Neuronal stem cell (in vitro differentiated cells): ENCODE measurements around the gene LSM6.

Experiments used
- DNase-seq: peaks from one replicate; pipeline ENCODE4 v3.0.0-alpha.2; 2013; ENCODE audit warnings: low spot score
- H2AFZ ChIP-seq: one replicate; pipeline ENCODE4 v1.6.1; 2013; ENCODE audit warnings: mild to moderate bottlenecking, low read length, inconsistent platforms
- H2AK5ac ChIP-seq: 2 replicates; pipeline ENCODE4 v1.6.1; 2013; ENCODE audit warnings: low read depth, mild to moderate bottlenecking, inconsistent platforms, low read length, moderate library complexity, mixed read lengths
- H2BK120ac ChIP-seq: 2 replicates; pipeline ENCODE4 v1.6.1; 2013; ENCODE audit warnings: low read depth, mild to moderate bottlenecking, inconsistent platforms, low read length, moderate library complexity, mixed read lengths
- H2BK12ac ChIP-seq: one replicate; pipeline ENCODE4 v1.6.1; 2013; ENCODE audit warnings: low read length, inconsistent platforms
- H2BK15ac ChIP-seq: 2 replicates; pipeline ENCODE4 v1.6.1; 2013; ENCODE audit warnings: mild to moderate bottlenecking, low read length, inconsistent platforms, mixed read lengths
- H2BK5ac ChIP-seq: one replicate; pipeline ENCODE4 v1.6.1; 2013; ENCODE audit warnings: inconsistent platforms, mild to moderate bottlenecking, low read length, moderate library complexity
- H3K14ac ChIP-seq: one replicate; pipeline ENCODE4 v1.6.1; 2013; ENCODE audit warnings: low read length, inconsistent platforms
- H3K18ac ChIP-seq: 2 replicates; pipeline ENCODE4 v1.6.1; 2013; ENCODE audit warnings: low read length, inconsistent platforms
- H3K23ac ChIP-seq: 2 replicates; pipeline ENCODE4 v1.6.1; 2013; ENCODE audit warnings: low read depth, mild to moderate bottlenecking, mixed read lengths, low read length, inconsistent platforms; ENCODE audit not compliant: poor library complexity
- H3K27ac ChIP-seq: replicated peaks from 3 replicates; pipeline ENCODE4 v1.5.1; 2013; ENCODE audit warnings: low read length, inconsistent platforms
- H3K27me3 ChIP-seq, 3 experiments: 2 replicates each; pipeline ENCODE4 v1.6.1; 2013; ENCODE audit warnings: low read length in 3 of 3, mild to moderate bottlenecking in 2 of 3, inconsistent platforms in 1 of 3, low read depth in 1 of 3, mixed read lengths in 1 of 3, moderate library complexity in 1 of 3; ENCODE audit not compliant: control insufficient read depth in 3 of 3, insufficient read depth in 3 of 3
- H3K36me3 ChIP-seq, 2 donors: replicated peaks in 1 of 2; 2 replicates each; pipeline ENCODE4 v1.6.1; 2013; ENCODE audit warnings: low read length in 2 of 2; ENCODE audit not compliant: control insufficient read depth in 2 of 2, insufficient read depth in 2 of 2
- H3K4ac ChIP-seq: 2 replicates; pipeline ENCODE4 v1.6.1; 2013; ENCODE audit warnings: inconsistent platforms, mild to moderate bottlenecking, low read length, moderate library complexity
- H3K4me1 ChIP-seq, 2 donors: 1 replicate in 1 of 2; 2 replicates in 1 of 2; pipeline ENCODE4 v1.6.1; 2013; ENCODE audit warnings: low read length in 2 of 2, low read depth in 1 of 2; ENCODE audit not compliant: control insufficient read depth in 2 of 2, insufficient read depth in 1 of 2
- H3K4me2 ChIP-seq: one replicate; pipeline ENCODE4 v1.6.1; 2013; ENCODE audit warnings: mild to moderate bottlenecking, low read length, inconsistent platforms; ENCODE audit not compliant: insufficient read depth, poor library complexity, severe bottlenecking
- H3K4me3 ChIP-seq, 2 donors: 2 replicates each; pipeline ENCODE4 v1.5.1; 2013; ENCODE audit warnings: low read length in 2 of 2, mild to moderate bottlenecking in 2 of 2, inconsistent platforms in 1 of 2, moderate library complexity in 1 of 2
- H3K79me1 ChIP-seq: one replicate; pipeline ENCODE4 v1.6.1; 2013; ENCODE audit warnings: low read depth, mild to moderate bottlenecking, inconsistent platforms, low read length, moderate library complexity
- H3K9ac ChIP-seq: one replicate; pipeline ENCODE4 v1.6.1; 2013; ENCODE audit warnings: mild to moderate bottlenecking, low read depth, low read length, inconsistent platforms; ENCODE audit not compliant: poor library complexity
- H3K9me3 ChIP-seq, 2 donors: replicated peaks in 1 of 2; 2 replicates each; pipeline versions ENCODE3 to v1.6.1; 2013; ENCODE audit warnings: low read length in 2 of 2, mild to moderate bottlenecking in 2 of 2, inconsistent platforms in 1 of 2, low read depth in 1 of 2, mixed read lengths in 1 of 2, moderate library complexity in 1 of 2; ENCODE audit not compliant: control insufficient read depth in 2 of 2, insufficient read depth in 1 of 2
- H4K8ac ChIP-seq: one replicate; pipeline ENCODE4 v1.6.1; 2013; ENCODE audit warnings: low read depth, mild to moderate bottlenecking, inconsistent platforms, low read length, moderate library complexity
- H4K91ac ChIP-seq: one replicate; pipeline ENCODE4 v1.6.1; 2013; ENCODE audit warnings: low read length, low read depth, mild to moderate bottlenecking, inconsistent platforms; ENCODE audit not compliant: poor library complexity
- WGBS, 2 donors: extraction: QIAGEN DNeasy Blood & Tissue Kit; methylation state at CpG; one replicate each; pipeline ENCODE4 v1.1.7; 2013; ENCODE audit warnings: missing lambda C conversion rate in 2 of 2, mixed read lengths in 1 of 2; ENCODE audit not compliant: insufficient read length in 2 of 2, insufficient replicate concordance in 1 of 2; ENCODE audit errors: extremely low coverage in 2 of 2; 5-methylcytosine and 5-hydroxymethylcytosine counted together

Gene LSM6

GRCh38 chr4:146161243-146161642, 14.3 kb upstream of the LSM6 start:
- H2BK12ac ChIP-seq: no peak overlapping the region
- H2BK15ac ChIP-seq: no peak overlapping the region
- no peaks in the 10 kb centered on the region for H3K36me3 ChIP-seq
- no peak overlapping the region for H2AK5ac ChIP-seq
- no peak overlapping the region for H2BK120ac ChIP-seq
- H3K18ac ChIP-seq: no peak overlapping the region
- no peak overlapping the region for H3K9ac ChIP-seq
- H3K79me1 ChIP-seq: no peaks in the 10 kb centered on the region
- H3K9me3 ChIP-seq: no peaks in the 10 kb centered on the region
- H3K27ac ChIP-seq: no peak overlapping the region
- no peak overlapping the region for H4K8ac ChIP-seq
- no peak overlapping the region for H2BK5ac ChIP-seq
- no peaks in the 10 kb centered on the region for H3K4me1 ChIP-seq
- H3K4ac ChIP-seq: no peak overlapping the region
- H3K4me3 ChIP-seq: no peak overlapping the region
- no peak overlapping the region for H2AFZ ChIP-seq
- no peak overlapping the region for H4K91ac ChIP-seq
- no peak overlapping the region for H3K14ac ChIP-seq
- no peaks in the 10 kb centered on the region for H3K27me3 ChIP-seq
- DNase-seq: no peak
- H3K4me2 ChIP-seq: no peak overlapping the region
- H3K23ac ChIP-seq: no peak overlapping the region

GRCh38 chr4:146165221-146165620, 10.3 kb upstream of the LSM6 start:
- no peak overlapping the region for H2BK12ac ChIP-seq

DNA sequence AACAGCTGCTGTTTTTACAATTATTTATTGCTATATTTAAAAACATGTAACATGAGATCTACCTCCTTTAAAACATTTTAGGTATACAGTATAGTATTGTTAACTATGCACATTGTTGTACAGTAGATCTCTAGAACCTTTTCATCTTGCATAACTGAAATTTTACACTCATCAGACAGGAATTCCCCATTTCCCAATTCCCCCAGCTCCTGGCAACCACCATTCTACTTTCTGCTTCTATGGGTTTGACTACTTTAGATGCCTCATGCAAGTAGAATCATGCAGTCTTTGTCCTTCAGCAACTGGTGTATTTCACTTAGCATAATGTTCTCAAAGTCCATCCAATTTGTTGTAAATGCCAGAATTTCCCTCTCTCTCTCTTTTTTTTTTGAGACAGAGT, 9.7 kb upstream of the LSM6 start:
- no peak overlapping the region for H2BK5ac ChIP-seq
- no peak overlapping the region for H3K27ac ChIP-seq
- no peak overlapping the region for H3K18ac ChIP-seq
- peaks cover 0 to 5% (median 0%) of the 10 kb centered on the region in 3 experiments for H3K27me3 ChIP-seq
- DNase-seq: no peak
- H3K9me3 ChIP-seq: no peaks in the 10 kb centered on the region
- H4K91ac ChIP-seq: no peak overlapping the region
- H2BK15ac ChIP-seq: no peak overlapping the region
- no peaks in the 10 kb centered on the region for H3K79me1 ChIP-seq
- H3K4me1 ChIP-seq: no peaks in the 10 kb centered on the region
- H2AK5ac ChIP-seq: no peak overlapping the region
- no peak overlapping the region for H3K4me2 ChIP-seq
- H2AFZ ChIP-seq: no peak overlapping the region
- no peaks in the 10 kb centered on the region for H3K36me3 ChIP-seq
- H3K9ac ChIP-seq: no peak overlapping the region
- no peak overlapping the region for H2BK120ac ChIP-seq
- no peak overlapping the region for H3K4me3 ChIP-seq
- H4K8ac ChIP-seq: no peak overlapping the region
- H2BK12ac ChIP-seq: no peak overlapping the region
- no peak overlapping the region for H3K23ac ChIP-seq
- H3K4ac ChIP-seq: no peak overlapping the region
- no peak overlapping the region for H3K14ac ChIP-seq

More at GRCh38 chr4:146165221-146165620, 10.3 kb upstream of the LSM6 start:
- H2BK120ac ChIP-seq: no peak overlapping the region
- H3K14ac ChIP-seq: no peak overlapping the region
- WGBS, 2 donors: no CpG with 5 or more reads among the region's 1 CpG
- no peak overlapping the region for H3K9ac ChIP-seq
- no peak overlapping the region for H2BK5ac ChIP-seq
- no peaks in the 10 kb centered on the region for H3K4me1 ChIP-seq
- no peaks in the 10 kb centered on the region for H3K9me3 ChIP-seq
- H3K4ac ChIP-seq: no peak overlapping the region
- no peak overlapping the region for H4K91ac ChIP-seq
- no peak overlapping the region for H2BK15ac ChIP-seq
- H3K23ac ChIP-seq: no peak overlapping the region
- H3K79me1 ChIP-seq: no peaks in the 10 kb centered on the region
- no peak overlapping the region for H4K8ac ChIP-seq
- no peak overlapping the region for H3K4me3 ChIP-seq
- no peak for DNase-seq
- H3K27me3 ChIP-seq: peaks cover 0 to 5% (median 0%) of the 10 kb centered on the region in 3 experiments
- H2AFZ ChIP-seq: no peak overlapping the region
- H3K36me3 ChIP-seq: no peaks in the 10 kb centered on the region
- no peak overlapping the region for H3K4me2 ChIP-seq
- no peak overlapping the region for H2AK5ac ChIP-seq
- no peak overlapping the region for H3K27ac ChIP-seq
- H3K18ac ChIP-seq: no peak overlapping the region

GRCh38 chr4:146170149-146170548, 5.4 kb upstream of the LSM6 start:
- H2BK120ac ChIP-seq: no peak overlapping the region
- no peak overlapping the region for H4K8ac ChIP-seq

More at GRCh38 chr4:146170149-146170548, 5.4 kb upstream of the LSM6 start:
- Histone ChIP-seq H3K14ac (no peak overlapping the region), H3K27ac (no peak overlapping the region), H3K9ac (no peak overlapping the region), H3K9me3 (no peaks in the 10 kb centered on the region), H3K23ac (no peak overlapping the region), H3K4me1 (no peaks in the 10 kb centered on the region), H2AFZ (no peak overlapping the region), H3K36me3 (no peaks in the 10 kb centered on the region), H3K4ac (no peak overlapping the region), H3K4me3 (no peak overlapping the region), H2AK5ac (no peak overlapping the region), H2BK12ac (no peak overlapping the region), H3K27me3 (peaks cover 0 to 5% (median 0%) of the 10 kb centered on the region in 3 experiments), H3K79me1 (no peaks in the 10 kb centered on the region), H4K91ac (no peak overlapping the region), H2BK15ac (no peak overlapping the region), H3K4me2 (no peak overlapping the region), H3K18ac (no peak overlapping the region), H2BK5ac (no peak overlapping the region)
- no peak for DNase-seq
- no CpG with 5 or more reads among the region's 3 CpGs for WGBS, 2 donors
